SK-N-SH (cell line): ENCODE data around the gene DUS4L.

Source experiments
- CTCF ChIP-seq: fragments of 200-600 bp; sonication (generic); IDR thresholded peaks from 2 replicates; pipeline ENCODE4 v1.6.1; 2017; ENCODE audit warnings: antibody characterized with exemption, mild to moderate bottlenecking, moderate library complexity
- SIN3A ChIP-seq: IDR thresholded peaks from 2 replicates; pipeline ENCODE4 v1.6.1; 2012; ENCODE audit warnings: low read depth, mild to moderate bottlenecking, low read length, moderate library complexity, borderline replicate concordance

GRCh38 chr7:107544848-107545591 is 18.8 kb upstream of the DUS4L start:
- no peak for TF ChIP-seq CTCF
- no peak for TF ChIP-seq SIN3A
